GM19099 (cell line): ENCODE measurements around the gene MLC1.

ENCODE experiments used
- POLR2A ChIP-seq: IDR thresholded peaks from 3 replicates; pipeline ENCODE4 v1.6.1; 2011; ENCODE audit warnings: low read depth; ENCODE audit not compliant: insufficient read length; ENCODE audit errors: extremely low read depth

The MLC1 gene

DNA sequence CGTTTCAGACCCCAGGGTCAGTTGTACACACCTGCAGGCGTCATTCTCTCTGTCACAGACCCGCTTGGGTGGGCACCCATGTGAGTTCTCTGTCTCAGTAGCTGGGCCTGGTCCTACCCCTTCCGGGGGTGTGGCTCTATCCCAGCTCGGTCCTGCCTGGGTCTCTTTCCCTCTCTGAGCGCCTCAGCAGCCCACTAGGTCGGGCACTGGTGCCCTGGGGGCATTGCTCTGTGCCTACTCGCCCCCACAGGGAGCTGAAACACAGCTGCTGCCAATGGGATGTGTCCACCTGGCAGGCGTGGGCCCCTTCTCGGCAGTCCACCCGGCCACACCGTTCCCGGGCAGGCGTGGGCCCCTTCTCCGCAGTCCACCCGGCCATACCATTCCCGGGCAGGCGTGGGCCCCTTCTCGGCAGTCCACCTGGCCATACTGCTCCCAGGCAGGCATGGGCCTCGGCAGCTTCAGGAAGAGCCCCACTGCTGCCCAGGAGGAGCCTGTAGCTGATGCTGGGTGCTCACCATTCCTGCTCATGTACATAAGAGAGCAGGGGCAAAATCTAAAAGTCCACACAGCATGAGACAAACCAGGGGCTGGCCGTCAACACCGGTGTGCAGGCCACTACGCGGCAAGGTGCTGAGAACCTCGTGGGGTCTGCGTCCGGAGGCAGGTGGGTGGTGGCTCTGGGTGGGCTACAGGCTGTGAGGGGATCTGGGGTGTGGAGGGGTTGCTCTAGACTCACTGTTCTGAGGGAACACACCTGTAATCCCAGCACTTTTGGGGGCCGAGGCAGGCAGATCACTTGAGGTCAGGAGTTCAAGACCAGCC is 12.3 kb downstream of the MLC1 start:
- TF ChIP-seq POLR2A: no peak

DNA sequence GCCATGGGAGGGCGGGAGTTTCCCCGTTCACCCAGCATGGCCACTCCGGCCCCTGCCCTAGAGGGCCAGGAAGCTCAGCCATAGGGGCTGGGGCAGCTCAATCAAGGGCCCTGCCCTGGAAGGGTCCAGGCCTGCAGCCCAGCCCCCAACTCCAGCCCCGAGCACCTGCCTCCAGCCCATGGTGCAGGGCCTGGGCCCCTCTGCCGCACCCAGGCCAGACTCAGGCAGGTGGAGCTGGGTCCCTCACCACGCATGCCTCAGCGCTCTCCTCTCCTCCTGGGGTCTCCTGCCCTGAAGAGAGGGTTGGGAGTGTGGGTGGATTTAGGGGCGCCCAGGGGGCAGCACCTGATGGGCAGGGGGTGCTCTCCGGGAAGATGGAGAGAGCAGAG is 13.1 kb downstream of the MLC1 start:
- no peak for TF ChIP-seq POLR2A

GRCh38 chr22:50071432-50072166 is 13.6 kb downstream of the MLC1 start:
- no peak for TF ChIP-seq POLR2A

DNA sequence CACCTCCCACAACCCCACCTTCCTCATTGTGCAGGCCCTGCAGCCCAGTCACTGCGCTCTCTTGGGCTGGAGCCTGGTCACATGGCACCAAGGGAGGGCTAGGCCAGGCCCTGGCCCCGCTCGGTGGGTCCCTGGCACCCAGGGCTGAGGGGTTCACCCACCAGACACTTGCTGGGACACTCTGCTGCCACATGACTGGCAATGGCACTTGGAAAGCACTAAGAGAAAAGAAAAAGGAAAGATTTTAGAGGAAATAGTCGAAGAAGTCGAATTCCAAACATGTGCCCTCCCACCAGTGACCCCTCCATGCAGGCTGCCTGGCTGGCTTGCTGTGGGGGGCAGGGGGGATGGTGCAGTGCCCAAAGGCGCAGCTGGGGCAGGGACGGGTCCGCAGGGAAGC is 14.9 kb downstream of the MLC1 start:
- TF ChIP-seq POLR2A: no peak

DNA sequence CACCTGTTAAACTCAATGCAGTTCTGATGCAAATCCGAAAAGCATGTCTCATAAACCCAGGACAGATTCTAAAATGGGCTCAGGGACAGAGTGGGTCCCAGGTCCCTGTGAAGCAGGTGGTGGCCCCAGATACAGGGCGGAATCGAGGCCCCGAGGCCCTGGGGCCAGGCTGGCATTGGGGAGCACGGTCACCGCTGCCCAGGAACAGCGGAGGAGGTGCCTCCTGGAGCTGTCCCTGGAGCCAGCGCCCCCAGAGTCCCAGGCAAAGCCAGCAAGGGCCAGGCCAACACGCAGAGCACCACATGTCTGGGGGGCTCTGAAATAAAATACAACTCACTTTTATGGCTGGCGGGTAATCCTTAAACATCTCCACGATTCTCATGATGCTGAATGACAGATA is 17.1 kb downstream of the MLC1 start:
- TF ChIP-seq POLR2A: no peak

- TF ChIP-seq POLR2A: no peak
Measured at GRCh38 chr22:50067244-50067643, 18.0 kb downstream of the MLC1 start.

GRCh38 chr22:50064453-50064852 is 20.8 kb downstream of the MLC1 start:
- no peak for TF ChIP-seq POLR2A

GRCh38 chr22:50063589-50064393 is 21.4 kb downstream of the MLC1 start:
- no peak for TF ChIP-seq POLR2A

DNA sequence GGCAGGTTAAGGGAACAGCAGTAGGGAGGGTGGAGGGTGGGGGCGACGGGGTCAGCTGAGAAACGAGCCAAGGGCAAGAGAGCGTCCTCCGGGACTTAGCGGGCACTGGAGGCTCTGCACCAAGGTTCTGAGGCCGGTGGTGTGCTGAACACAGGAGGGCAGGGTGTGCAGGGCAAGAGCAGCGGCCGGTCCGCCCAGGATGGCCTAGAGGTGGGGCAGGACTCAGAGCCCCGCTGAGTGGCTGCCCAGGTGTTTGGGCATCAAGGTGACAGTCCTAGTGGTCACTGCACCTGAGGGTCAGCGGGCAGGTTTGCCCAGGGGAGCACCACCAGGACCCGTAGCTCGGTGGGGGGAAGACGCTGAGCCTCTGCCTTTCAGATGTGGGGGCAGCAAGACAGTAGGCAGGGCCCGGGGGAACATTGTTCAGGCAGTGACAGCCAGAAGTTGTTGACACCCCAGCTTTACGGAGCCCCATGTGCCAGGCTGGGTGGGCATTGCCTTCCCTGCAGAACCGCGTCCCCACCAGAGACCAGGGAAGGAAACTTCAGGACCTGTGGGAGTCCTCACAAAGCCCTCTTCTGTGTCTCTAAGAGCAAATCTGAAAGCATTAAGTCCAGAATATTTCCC is 22.6 kb downstream of the MLC1 start:
- TF ChIP-seq POLR2A: no peak

DNA sequence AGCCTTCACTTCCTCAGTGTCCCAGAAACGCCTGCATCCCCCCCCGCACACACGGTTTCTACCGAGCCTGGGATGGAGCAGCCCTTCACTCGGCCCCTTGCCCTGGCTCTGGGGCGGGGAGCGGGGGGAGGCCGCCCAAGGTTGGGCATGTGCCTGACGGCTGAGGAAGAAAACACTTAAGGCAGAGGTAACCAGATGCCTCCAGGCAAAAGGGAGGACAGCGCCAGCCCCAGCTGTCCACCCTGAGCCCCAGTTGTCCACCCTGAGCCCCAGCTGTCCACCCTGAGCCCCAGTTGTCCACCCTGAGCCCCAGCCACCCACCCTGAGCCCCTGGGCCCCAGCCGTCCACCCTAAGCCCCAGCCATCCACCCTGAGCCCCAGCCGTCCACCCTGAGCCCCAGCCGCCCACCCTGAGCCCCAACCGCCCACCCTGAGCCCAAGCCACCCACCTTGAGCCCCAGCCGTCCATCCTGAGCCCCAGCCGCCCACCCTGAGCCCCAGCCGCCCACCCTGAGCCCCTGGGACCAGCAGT is 23.3 kb downstream of the MLC1 start:
- TF ChIP-seq POLR2A: no peak

DNA sequence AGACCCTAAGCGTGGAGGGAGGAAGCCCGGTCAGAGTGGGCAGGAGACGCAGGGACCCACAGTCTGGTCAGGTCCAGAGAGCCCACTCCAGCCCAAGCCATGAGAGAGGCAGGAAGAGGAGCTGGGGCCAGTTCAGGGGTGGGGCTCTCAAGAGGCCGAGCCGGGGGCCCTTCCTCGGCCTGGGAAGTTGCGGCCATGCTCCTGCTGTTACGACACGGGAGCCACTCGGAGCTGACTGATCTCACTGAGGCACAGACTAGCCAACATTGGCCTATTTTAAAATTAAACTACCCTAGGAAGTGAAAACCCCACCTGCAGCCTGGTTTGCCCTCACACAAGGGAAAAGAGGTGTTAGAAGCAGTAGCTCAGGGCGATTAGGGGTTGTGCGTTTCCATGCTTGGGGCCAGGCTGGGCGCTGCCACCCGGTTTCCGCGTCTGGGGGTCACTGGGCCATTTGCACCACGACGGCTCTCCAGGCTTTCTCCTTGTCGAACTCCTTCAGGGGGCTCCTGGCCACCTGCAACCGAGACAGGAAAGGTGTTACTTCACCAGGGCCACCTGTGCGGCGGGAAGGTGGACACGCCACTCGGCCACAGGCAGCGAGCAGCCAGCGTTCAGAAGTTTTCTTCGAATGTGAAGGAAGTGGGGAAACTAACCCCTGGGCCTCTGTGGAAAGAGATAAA is 23.9 kb downstream of the MLC1 start:
- TF ChIP-seq POLR2A: no peak

- no peak for TF ChIP-seq POLR2A
Measured at GRCh38 chr22:50060441-50061140, 24.6 kb downstream of the MLC1 start.

DNA sequence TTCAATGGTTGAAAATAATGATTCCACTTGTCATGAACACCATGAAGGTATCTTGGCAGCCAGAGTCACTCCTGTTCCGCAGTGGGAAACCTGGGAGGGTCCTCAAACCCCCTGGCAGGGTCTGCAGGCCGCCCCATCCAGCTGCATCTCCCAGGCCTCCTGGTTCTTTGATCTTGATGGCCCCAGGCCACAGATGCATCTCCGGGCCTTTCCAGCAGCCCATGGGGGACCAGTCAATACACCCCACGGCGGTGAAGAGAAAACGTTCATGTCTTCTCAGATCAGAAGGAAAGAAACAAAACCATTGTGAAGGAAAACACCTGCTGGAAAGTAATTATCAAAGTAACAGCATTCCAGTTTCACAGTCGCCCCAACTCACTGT is 25.4 kb downstream of the MLC1 start:
- TF ChIP-seq POLR2A: no peak

DNA sequence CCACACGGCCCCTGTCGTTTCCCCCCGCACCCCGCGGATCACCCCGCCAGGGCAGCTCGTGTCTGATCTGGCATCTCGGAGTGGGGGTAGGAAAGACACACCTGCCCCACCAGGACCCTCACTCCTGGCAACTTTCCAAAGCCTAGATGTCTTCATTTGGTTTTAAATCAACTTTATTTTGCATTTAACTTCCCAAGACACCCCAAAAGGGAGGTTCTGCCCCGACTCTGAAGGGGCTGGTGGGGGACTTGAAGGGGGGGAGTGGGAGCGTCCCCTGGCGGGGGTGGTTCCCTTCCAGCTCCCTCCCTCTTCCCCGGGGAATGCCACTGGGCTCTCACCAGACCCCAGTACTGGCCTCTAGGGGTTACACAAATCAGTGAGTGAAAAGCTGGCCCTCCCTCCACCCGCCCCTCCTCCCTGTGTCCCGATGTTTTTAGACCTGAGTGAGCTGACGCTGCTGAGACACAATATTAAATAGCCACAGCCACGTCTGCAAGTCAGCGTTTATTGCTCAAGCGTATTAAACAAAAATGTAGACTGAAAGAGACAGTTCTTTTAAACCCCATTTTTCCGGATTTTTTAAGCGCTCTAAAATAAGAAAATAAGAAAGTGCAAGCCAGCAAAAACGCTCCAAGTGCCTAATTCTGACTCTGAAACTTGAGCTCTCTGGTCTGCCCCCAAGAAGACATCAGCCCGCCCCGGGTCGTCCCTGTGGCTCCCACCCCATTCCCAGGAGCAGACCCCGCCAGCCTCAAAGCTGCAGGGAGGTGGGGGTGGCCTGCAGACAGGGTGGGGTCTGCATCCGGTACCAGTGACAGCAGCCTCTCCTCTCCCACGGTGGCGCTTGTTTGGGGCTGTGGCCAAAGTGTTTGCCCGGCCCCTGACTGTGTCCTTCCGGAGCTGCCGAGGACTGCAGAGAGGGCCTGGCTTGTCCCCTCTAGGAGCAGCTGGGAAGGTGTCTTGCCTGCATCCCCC is 26.0 kb downstream of the MLC1 start:
- TF ChIP-seq POLR2A: no peak
